HCT116 (cell line): ENCODE results near the gene CACNA1S.

Experiments used
- ATF3 ChIP-seq: IDR thresholded peaks from 2 replicates; pipeline ENCODE4 v1.6.1; 2012
- CEBPB ChIP-seq: IDR thresholded peaks from 2 replicates; pipeline ENCODE4 v1.6.1; 2012; ENCODE audit warnings: low read depth
- CTCF ChIP-seq, 3 experiments: fragments of 200-600 bp in 1 of 3; sonication (generic) in 1 of 3; IDR thresholded peaks in 2 of 3; conservative IDR thresholded peaks in 1 of 3; 2 replicates each; pipeline ENCODE4 v1.5.1; 2012 to 2017; ENCODE audit warnings: low read depth in 2 of 3, low read length in 2 of 3, antibody characterized with exemption in 1 of 3, borderline replicate concordance in 1 of 3, control low read depth in 1 of 3, mild to moderate bottlenecking in 1 of 3, mixed read lengths in 1 of 3, mixed run types in 1 of 3, moderate library complexity in 1 of 3; ENCODE audit not compliant: insufficient read depth in 1 of 3
- EZH2 ChIP-seq: fragments of 200-600 bp; sonication (generic); IDR thresholded peaks from 2 replicates; pipeline ENCODE4 v1.6.1; 2017; ENCODE audit warnings: antibody characterized with exemption, mixed run types
- EZH2phosphoT487 ChIP-seq: fragments of 200-600 bp; IDR thresholded peaks from 2 replicates; pipeline ENCODE4 v1.6.1; 2018; ENCODE audit warnings: antibody characterized with exemption, borderline replicate concordance
- POLR2A ChIP-seq: IDR thresholded peaks from 2 replicates; pipeline ENCODE4 v1.7.0; 2011; ENCODE audit warnings: borderline replicate concordance; ENCODE audit not compliant: insufficient read depth, insufficient read length; ENCODE audit errors: extremely low read depth
- POLR2AphosphoS5 ChIP-seq: IDR thresholded peaks from 2 replicates; pipeline ENCODE4 v1.6.1; 2011; ENCODE audit warnings: mild to moderate bottlenecking, low read depth, low read length, moderate library complexity
- RAD21 ChIP-seq: IDR thresholded peaks from 2 replicates; pipeline ENCODE4 v1.6.1; 2012; ENCODE audit warnings: low read depth, mild to moderate bottlenecking
- REST ChIP-seq: IDR thresholded peaks from 2 replicates; pipeline ENCODE4 v1.6.1; 2012; ENCODE audit warnings: low read depth
- SRF ChIP-seq: IDR thresholded peaks from 2 replicates; pipeline ENCODE4 v1.6.1; 2012; ENCODE audit warnings: low read depth
- TCF7L2 ChIP-seq: IDR thresholded peaks from 2 replicates; pipeline ENCODE4 v1.7.0; 2011; ENCODE audit warnings: borderline replicate concordance, inconsistent platforms; ENCODE audit not compliant: insufficient read depth, insufficient read length; ENCODE audit errors: extremely low read depth
- YY1 ChIP-seq: IDR thresholded peaks from 2 replicates; pipeline ENCODE4 v1.6.1; 2011; ENCODE audit warnings: low read length, low read depth, moderate library complexity, mild to moderate bottlenecking; ENCODE audit not compliant: insufficient replicate concordance; ENCODE audit errors: extremely low read depth
- ZBTB33 ChIP-seq: IDR thresholded peaks from 2 replicates; pipeline ENCODE4 v1.6.1; 2011; ENCODE audit warnings: mild to moderate bottlenecking, low read length, moderate library complexity; ENCODE audit not compliant: insufficient replicate concordance; ENCODE audit errors: extremely low read depth

- TF ChIP-seq CTCF (IDR thresholded peaks at IDR 0.05 in 2 of 3, conservative IDR thresholded peaks at IDR 0.05 in 1 of 3; ENCODE audit: borderline replicate concordance in 1 of 3, insufficient read depth in 1 of 3, low read depth in 2 of 3, low read length in 2 of 3), result no peak
- no peak for TF ChIP-seq POLR2A
- TF ChIP-seq YY1, result no peak
- no peak for TF ChIP-seq EZH2phosphoT487
- TF ChIP-seq REST, result no peak
- TF ChIP-seq ZBTB33, result no peak
- TF ChIP-seq EZH2, result no peak
- no peak for TF ChIP-seq TCF7L2
- no peak for TF ChIP-seq SRF
- no peak for TF ChIP-seq ATF3
- TF ChIP-seq CEBPB, result no peak
- no peak for TF ChIP-seq POLR2AphosphoS5
- TF ChIP-seq RAD21, result no peak
These were observed 13.6 kb upstream of the CACNA1S start for GRCh38 chr1:201125800-201126199.
